HG02623 (cell line): ENCODE data around the gene ALG11.

ENCODE experiments used
- ATAC-seq: cut with Tn5 transposase; IDR thresholded peaks from one replicate; pipeline ENCODE4 v1.9.1; 2021; ENCODE audit warnings: moderate library complexity; ENCODE audit not compliant: unreplicated experiment

Gene ALG11

DNA sequence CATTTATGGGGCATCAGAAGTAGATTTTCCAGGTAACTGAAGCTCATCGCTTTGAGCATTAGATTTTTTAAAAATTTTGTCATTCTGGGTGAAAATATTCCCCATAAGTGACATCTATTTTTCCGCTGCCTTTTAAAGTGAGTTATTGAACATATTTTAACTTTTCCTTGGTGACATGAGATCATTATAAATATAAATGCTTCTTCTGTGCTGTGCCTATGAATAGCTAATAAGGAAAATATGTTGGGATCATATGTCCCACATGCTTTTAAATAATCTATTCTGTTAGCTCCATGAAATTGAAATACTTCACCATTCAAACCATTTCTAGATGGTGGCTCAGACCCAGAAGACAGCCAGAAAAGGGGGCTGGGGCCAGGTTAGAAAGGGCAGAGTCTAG, 15.0 kb upstream of the ALG11 start:
- no peak for ATAC-seq

DNA sequence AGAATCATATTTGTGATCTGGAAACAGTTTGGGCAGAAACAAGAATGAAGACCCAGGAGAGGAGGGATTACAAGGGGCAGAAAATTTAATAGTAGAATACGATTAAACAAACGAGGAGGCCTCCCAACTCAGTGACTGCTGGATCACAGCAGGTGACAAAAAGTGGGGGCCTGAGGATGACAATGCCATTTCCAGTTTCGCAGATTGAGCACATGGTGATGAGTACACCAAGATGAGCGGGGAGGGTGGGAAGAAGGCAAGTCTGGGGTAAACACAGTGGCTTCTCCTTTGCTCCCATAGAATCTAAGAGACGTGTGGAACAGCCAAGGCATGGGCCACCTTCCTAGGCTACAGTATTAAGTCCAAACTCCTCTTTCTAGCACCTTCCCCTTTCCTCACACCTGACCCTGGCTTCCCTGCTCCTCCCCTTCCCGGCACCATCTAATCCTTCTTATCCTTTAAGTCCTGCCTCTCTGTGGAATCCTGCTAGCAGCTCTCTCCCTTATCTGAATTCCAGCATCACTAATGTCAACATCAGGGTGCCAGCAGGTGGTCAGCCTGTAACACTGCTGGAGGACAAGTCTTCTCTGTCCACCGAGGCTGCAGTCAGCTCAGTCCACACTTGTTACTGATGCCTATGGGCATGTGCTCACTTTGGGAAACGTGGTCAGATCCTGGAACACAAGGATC, 14.4 kb upstream of the ALG11 start:
- ATAC-seq: no peak

DNA sequence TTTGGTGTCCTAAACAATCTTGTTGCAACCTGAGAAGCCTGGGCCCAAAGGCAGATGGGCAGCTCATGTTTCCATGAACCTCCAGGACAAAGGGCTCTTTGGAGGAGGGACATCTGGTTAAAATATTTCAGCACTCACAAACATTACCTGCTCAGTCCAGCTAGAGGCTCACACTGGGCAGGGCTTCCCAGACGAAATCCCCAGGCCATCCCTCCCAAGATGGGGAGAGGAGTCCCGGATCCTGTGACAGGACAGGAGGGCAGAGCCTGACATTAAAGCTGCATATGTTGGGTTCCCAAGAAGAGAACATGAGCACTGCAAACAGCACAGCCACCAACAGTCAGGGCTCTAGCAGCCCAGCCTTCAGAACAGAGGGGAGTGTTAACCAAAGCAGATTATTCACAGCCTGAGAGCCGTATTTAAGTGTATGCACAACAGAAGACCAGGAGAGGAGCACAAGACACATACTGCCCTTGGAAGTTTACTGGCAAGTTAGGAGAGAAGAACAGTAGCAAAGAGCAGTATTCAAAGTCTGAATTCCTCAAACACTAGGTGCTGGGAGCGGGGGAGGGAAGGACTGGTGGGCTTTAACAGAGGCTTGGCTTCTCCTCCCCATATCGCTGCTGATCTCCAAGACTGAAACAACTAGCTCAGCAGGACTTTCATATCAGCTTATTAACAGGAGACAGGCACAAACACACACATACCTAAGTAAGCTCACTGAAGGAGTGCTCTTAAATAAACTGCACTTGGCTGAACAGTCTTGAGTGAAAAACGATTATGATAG, 13.3 kb upstream of the ALG11 start:
- no peak for ATAC-seq

DNA sequence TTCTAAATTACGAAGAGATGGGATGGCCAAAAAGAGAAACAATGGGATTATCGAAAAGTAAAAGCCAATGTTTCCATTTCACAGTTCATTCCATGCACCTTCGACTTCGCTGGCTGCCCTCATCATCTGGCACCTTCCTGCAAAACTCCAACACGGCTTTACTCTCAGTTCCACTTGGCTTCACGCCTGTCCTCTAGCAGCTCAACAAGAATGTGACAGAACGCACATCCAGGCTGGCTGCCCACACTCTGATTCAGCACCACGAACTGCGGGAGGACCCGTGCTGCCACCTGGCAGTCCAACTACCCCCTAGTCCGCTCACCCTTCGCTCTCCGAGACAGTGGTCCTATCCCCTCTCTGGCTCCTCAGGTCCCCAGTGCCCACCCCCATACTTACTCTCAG, 12.7 kb upstream of the ALG11 start:
- ATAC-seq: no peak

DNA sequence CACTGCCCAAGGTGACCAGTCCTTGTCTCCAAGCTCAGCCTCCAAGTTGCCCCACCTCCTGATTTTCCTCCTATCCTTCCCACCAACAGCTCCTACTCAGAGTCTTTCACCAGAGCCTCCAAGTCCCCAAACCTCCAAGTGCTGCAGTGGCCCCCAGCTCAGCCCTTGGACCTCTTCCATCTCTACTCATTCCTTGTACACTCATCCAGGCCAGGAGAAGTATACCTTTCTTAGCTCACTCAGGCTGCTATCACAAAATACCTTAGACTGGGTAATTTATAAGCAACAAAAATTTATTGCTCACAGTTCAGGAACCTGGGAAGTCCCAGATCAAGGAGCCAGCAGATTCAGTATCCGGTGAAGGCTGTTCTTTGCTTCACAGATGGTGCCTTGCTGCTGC, 12.3 kb upstream of the ALG11 start:
- no peak for ATAC-seq

DNA sequence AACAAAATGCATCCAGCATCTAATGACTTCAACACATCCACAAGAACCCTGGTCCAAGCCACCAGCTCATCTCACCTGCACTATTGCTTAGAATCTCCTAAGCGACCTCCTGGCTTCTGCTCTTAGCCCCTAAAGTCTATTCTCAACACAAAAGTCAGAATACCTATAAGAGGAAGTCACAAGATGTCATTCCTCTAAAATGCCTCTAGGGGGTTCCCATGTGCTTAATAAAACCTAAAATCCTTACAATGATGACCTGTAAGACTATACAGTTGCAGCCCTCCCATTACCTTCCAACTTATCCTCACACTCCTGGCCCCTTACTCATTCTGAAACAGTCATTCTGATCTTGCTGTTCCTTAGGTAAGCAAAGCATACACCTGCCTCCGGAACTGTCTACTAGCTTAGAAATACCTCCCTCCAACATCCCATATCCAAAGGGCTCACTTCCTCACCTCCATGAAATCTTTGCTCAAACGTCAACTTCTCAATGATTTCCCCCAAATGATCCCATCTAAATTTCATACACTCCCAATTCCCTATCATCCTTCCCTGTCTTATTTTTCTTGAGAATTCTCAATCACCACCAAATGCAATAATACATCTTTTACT, 11.0 kb upstream of the ALG11 start:
- peak; percentile 86 for ATAC-seq

DNA sequence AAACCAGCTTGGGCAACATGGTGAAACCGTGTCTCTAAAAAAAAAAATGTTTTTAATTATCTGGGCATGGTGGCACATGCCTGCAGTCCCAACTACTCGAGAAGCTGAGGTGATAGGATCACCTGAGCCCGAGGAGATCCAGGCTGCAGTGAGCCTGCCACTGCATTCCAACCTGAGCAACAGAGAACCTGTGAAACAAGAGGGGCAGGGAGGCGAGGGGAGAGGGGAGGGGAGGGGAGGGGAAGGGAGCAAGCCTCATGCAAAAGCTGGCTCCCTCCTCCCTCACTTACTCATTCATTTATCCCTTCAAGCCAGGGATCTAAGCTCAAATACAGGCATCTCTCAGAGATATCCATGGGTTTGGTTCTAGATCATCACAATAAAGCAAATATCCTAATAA, 9.8 kb upstream of the ALG11 start:
- no peak for ATAC-seq

DNA sequence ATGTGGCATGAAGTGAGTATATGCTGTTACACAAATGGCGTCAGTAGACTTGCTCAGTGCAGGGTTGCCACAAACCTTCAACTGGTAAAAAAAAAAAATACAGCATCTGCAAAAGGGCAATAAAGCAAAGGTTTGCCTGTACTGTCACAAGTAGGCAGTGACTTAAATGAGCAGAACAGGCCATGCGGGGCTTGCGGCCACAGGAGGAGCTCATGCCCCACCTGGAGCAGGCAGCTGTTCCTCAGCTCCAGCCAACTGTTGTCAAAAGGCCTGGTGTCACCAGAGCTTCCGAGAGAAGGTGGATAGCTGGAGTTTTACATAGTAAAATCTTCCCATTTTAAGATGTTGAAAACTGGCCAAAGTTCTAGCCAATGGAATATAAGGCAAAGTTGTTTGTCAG, 8.7 kb upstream of the ALG11 start:
- ATAC-seq: no peak

DNA sequence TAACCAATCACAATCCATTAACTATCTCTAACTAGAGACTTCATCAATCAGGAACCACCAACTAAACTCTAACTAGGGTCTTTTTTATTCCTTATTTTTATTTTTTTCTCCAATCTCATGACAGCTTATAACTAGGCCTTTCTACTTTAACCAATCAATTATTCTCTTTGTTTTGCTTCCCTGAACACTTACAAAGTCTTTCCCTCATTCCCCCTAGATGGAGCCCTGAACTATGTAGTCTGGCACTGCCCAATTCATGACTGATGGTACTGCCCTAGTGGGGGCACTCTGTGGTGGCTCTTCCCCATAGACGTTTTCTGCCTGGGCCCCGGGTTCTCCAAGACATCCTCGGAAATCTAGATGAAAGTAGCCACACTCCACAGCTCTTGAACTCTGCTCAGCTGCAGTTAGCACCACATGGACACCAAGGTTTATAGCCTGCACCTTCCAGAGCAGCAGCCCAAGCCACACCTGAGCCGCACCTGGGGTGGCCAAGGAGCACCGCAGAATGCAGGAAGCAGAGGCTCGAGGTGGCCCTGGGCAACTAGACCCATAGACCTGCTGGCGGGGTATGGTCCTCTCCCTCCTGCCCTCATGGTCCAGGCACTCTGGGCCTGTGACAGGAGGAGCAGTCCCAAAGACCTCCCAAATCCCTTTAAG, 7.6 kb upstream of the ALG11 start:
- no peak for ATAC-seq

DNA sequence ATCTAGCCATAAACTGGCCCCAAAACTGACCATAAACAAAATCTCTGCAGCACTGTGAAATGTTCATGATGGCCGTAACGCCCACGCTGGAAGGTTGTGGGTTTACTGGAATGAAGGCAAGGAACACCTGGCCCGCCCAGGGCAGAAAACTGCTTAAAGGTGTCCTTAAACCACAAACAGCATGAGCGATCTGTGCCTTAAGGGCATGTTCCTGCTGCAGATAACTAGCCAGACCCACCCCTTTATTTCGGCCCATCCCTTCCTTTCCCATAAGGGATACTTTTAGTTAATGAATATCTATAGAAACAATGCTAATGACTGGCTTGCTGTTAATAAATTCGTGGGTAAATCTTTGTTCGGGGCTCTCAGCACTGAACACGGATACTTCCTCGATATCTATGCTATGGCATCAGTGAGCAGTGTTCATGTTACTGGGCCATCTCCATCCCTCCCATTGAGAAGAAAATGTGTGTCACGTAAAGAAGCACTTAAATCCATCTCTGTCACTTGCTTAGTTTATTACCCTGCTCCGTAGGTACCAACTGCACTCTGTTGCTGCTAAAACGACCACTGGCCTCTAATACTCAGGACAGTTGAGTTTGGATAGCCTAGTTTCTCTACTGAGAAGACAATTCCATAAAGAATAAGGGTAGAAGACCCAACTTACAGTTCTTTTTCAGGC, 6.2 kb upstream of the ALG11 start:
- ATAC-seq: no peak

DNA sequence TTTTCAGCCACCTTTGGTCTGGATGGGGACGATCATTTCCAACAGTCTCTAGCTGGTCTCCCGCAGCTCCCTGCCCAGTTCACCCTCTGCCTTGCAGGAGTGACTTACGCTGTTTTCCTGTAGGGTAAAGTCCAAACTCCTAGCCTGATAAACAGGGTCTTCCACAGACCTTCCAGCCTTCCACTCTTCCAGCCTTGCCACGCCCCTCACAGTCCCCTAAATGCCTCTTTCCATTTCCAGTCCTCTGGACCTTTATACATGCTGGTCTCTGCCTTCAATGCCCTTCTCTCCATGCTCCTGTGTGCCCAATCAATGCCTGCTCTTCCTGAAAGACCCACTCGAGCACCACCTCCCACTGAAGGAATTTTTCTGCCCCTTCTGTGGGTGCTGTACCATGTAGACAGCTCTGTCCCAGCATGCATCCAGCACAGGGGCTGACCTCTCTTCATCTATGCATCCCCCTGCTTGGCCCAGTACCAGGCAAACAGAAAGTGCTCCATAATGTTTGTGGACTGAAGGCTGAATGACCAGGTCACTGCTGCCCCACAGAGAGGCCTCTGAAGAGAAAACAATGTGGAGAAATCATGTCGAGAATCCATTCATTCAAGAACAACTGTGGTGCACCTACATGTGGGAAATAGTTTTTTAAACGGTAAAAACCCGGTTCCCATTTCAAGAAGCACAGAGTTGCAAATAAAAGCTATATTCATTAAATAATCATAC, 5.5 kb upstream of the ALG11 start:
- ATAC-seq: no peak

DNA sequence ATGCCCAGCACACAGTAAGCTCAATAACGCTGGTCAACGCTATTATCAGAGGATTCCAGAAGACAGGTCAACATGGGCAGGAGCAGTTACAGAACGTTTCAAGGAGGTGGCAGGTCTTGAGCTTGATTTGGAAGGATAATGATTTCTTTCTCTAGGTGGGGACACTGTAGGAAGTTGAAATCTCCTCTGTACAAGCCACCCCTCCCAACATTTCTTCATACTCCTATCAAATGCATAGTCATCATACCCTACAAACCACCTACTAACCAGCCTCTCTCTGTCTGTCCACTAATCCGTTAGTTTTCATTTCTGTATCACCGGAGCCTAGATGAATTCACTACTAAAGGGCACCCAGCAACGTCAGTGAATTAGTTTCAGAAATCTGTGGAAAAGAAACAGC, 2.3 kb upstream of the ALG11 start:
- no peak for ATAC-seq

DNA sequence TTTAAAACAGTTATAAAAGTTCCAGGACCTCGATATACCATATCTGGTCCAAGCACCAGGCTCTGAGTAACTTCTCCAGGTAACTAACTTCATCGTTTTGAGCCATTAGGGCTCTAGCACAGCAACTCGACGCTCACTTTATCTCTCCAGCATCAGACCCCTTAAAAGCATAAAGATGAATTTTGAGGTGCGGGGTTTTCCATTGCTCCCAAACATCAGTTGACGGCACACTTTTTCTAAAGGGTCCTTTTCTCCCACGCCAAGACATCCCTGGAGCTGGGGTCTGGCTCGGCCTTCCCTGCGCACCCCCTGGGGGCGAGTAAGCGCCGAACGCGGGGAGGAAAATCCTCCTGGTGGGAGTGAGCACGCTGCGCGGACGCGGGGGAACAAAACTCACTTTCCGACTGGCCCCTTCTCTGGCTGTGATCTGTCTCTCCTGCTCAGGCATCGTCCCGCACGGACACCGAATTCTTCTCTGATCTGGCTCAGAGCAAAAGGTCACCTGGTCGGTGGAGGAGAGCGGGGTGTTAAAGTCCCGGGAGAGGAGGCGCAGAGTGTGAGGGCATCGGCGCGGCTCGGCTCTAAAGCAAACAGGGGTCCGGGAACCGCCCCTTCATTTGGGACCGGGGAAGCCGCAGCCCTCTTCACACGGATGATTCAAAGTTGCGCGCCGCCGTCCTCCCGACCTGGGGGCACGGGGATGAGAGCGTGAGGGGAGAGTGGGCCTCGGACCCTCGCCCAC, 1.1 kb upstream of the ALG11 start, which contains the start of gene ATP7B:
TSS of gene ATP7B (minus strand) at position 561 of the 742 bp plus-strand sequence. CDS start at position 448, 113 bp downstream.
- ATAC-seq: no peak

DNA sequence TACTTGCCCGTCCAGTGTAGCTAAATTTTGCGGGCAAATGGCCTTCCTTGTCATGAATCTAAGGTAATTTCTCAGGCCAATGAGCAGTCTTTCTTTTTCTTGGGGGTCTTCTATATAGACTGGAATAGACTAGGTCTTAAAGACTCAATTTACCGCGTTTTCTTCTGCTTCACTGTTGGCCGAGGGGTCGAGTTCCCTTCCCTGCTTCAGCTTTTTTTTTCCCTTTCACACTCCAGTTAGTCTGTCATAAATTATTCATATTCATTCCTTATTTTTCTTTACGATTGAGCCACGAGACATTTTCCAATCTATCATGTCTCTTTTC, 276 bp downstream of the ALG11 start:
- no peak for ATAC-seq

DNA sequence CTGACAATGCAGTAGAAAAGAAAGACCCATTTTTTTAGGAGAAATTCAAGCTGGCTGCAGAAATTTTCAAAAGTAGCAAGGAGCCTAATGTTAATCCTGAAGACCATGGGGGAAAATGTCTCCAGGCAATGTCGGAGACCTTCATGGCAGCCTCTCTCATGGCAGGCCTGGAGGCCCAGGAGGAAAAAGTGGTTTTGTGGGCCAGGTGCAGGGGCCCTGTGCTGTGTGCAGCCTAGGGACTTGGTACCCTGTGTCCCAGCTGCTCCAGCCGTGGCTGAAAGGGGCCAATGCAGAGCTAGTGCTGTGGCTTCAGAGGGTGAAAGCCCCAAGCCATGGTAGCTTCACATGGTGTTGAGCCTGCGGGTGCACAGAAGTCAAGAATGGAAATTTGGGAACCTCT, 4.1 kb downstream of the ALG11 start:
- ATAC-seq: no peak

DNA sequence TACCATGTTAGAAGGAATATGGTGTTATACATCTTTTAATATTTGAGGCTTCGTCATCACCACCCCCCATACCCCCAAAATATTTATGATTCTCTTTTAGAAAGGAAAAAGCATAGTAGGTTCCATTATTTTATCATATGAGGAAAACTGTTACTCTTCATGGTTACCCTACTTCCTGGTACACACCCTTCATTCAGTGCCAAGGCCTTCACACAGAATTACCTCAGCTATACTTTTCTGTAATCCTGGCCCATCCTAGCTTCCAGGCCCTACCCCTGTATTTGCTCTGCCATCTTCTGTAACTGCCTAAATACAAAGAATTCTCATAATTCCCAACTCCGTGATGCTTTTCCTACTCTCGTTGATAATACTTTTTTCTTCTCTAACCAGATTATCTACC, 8.0 kb downstream of the ALG11 start:
- ATAC-seq: no peak

DNA sequence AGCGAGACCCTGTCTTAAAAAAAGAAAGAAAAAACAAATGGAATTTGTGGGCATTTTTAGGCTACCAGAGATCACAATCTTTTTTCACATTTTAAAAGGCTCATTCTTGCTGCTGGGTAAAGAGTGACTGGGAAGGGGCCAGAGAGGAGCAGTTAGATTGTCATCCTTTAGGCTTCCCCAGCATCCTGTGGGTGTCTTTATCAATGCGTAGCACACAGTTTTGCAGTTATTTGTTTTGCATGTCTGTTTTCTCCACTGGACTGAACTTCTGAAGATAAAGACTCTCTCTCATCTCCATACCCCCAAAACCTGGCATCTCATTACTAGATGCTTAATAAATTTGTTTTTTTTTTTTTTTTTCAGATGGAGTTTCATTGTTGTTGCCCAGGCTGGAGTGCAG, 10.2 kb downstream of the ALG11 start:
- ATAC-seq: no peak

DNA sequence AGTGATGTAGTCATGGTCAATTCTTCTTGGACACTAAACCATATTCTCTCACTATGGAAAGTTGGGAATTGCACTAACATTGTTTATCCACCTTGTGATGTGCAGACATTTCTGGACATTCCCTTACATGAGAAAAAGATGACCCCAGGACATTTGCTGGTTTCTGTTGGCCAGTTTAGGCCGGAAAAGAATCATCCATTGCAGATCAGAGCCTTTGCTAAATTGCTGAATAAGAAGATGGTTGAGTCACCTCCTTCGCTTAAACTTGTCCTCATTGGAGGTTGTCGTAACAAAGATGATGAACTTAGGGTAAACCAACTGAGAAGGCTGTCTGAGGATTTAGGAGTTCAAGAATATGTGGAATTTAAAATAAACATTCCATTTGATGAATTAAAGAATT, 12.3 kb downstream of the ALG11 start, which contains the start of gene UTP14C:
TSS of gene UTP14C (plus strand) at position 211 of the 400 bp plus-strand sequence. CDS start 4,114 bp downstream, outside the sequence.
- no peak for ATAC-seq

DNA sequence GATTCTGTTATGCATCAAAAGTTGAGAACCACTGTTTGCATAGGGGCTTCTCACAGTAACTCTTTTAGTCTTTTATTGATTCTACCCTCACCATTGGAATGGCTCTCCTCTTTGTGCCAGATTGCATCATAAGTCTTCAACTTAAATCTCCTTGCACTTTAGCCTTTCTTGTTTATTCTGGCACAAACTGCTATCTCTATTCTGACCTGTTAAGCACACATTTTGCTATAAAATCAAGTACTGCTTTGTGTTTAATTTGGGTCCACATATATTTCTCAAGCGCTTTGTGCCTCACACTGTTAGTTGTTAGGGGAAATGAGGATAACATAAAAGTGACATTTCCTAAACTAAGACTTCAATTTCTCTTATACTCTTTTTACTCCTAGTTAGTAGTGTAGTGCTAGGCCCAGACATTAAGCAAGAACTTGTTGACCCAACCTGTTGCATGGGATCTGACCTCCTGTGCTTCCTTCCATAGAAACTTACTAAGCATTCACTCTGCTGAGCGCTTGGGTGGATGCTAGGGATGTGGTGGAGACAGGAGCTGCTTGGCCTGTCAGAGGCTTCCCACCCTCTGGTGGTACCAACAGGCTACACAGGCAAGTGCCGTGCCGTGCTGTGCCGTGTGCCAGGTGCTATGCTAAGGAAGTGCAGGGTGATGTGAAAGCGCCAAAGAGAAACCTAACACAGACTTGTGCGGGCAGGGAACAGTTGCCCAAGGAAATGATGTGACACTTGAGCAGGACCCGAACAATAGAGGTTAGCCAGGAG, 13.5 kb downstream of the ALG11 start:
- ATAC-seq: no peak
